HG03064 (cell line): ENCODE results near the gene MUSTN1.

Experiments used
- ATAC-seq: cut with Tn5 transposase; IDR thresholded peaks from one replicate; pipeline ENCODE4 v1.9.1; 2021; ENCODE audit warnings: low read depth; ENCODE audit not compliant: unreplicated experiment

Gene MUSTN1

GRCh38 chr3:52809662-52810377 lies 25.0 kb downstream of the MUSTN1 start:
- ATAC-seq: no peak

DNA sequence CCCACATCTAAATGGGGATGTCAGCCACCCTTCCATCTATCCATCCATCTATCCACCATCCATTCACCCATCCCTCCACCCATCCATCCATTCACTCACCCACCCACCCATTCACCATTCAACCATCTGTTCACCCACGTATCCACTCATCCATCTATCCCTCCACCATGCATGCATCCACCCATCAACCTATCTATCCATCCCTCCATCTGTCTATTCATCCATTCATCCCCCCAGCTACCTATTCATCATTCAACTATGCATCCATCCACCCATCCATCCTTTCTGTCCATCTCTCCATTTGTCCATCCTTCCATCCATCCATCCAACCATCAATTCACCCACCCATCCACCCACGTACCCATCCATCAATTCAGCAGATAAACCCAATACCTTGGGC lies 25.7 kb downstream of the MUSTN1 start:
- ATAC-seq: no peak

DNA sequence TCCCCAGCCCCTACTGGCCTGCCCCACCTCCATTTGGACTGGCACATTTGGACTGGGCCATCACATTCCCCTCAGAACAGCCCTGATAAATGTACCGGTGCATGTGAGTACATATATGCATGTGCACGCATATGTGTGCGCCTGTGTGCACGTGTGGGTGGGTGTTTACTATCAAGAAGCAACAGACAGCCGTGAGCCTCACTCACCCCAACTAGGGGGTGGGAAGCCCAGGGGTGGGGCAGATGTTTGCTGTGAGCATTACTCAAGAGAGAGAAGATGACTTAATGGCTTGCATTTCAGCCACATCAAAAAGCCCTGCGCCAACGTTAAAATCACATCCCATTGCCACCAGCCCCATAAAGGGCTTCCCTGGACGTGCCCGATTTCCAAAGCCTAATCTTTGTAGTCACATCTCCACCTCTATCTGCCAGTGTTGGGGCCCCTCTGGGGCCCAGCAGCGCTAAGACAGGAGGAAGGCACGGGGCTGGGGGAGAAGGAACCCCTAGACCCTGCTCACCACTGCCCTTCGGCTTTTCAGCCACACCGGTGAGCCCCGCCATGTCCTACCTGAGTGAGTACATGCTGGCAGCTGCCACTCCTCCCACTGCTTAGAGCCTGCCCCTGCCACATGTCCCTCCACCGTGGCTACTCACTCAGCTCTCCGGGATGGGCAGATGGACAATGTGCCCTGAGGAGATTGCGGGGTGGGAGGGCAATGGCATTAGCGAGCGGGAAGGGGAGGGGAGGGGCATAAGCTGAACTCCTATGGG lies 29.4 kb downstream of the MUSTN1 start:
- ATAC-seq: no peak

GRCh38 chr3:52801839-52802238 lies 33.0 kb downstream of the MUSTN1 start:
- ATAC-seq: no peak

GRCh38 chr3:52800079-52800478 lies 34.7 kb downstream of the MUSTN1 start:
- no peak for ATAC-seq

DNA sequence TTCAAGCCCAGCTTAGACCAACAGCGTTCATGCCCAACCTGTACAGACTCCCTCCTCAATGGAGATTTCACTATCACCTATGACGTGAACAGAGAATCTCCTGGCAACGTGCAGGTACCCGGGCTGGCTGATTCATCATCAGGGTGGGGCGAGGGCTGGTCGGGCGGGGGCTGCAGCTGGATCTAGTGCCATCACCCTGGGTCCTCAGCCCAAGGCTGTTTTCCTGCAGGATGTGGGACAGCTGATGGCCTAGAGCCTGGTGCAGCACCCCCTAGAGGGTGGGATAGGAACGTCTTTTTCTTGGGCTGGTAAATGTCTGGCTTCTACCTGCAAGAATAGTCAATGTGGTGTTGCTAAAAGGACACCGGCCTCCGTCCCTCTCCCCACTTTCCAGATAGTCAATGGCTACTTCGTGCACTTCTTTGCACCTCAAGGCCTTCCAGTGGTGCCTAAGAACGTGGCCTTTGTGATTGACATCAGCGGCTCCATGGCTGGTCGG lies 35.8 kb downstream of the MUSTN1 start:
- no peak for ATAC-seq

GRCh38 chr3:52798376-52798977 lies 36.3 kb downstream of the MUSTN1 start:
- no peak for ATAC-seq

GRCh38 chr3:52796411-52796810 lies 38.4 kb downstream of the MUSTN1 start:
- no peak for ATAC-seq

- ATAC-seq: no peak
Measured at GRCh38 chr3:52795298-52795900, 39.4 kb downstream of the MUSTN1 start.

DNA sequence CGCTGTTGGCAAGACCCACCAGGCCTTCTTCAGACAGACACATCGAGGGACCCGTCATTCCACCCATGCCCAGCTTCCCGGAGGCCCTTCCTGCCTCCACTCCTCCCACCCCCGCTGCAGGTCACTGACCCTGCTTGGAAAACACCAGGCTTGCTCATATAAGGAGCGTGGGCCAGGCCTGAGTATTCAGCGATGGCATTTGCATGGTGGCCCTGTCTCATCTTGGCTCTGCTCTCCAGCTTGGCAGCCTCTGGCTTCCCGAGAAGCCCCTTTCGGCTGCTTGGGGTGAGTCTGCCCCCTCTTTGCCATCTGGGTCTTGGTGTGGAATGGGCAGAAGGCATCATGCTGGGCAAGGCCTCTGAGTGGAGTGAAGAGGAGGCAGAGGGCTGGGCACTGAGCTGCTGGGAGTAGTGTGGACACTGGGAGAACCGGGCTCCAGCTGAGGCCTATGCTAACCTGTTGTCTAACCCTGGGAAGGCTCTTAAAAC lies 40.2 kb downstream of the MUSTN1 start, which contains the start of gene ITIH3:
TSS of gene ITIH3 (plus strand) at position 185 of the 488 bp plus-strand sequence. CDS start at position 193, 8 bp downstream.
- no peak for ATAC-seq

- ATAC-seq: no peak
Measured at GRCh38 chr3:52793702-52794611, 40.9 kb downstream of the MUSTN1 start.

DNA sequence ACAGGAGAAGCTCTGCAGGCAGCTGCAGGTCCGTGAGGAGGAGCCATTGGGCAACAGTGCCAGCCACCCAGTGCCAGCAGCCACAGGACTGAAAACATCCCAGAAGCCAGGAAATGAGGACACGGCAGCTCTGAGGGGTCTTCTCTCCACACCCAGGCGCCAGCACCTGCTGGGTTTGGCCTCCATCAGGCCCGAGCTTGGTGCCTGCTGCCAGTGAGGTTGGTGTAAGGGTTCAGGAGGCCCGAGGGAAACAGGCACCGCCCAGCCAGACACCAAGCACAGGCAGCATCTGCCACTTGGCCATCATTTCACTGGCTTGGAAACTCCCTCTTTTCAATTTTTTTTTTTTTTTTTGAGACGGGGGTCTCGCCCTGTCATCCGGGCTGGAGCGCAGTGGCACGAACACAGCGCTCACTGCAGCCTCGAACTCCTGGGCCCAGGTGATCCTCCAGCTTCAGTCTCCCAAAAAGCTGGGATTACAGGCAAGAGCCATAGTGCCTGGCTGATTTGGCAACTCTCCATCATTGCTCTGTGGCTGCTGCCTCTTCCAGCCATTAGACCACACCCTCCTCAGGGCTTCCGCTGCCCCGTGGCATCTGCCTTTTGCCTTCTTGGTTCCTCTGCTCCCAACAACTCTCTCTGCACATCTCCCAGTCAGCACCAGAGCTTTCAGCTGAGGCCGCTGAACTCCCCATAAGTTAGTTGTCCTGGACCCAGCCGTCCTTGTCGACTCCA lies 41.7 kb downstream of the MUSTN1 start:
- ATAC-seq: no peak

GRCh38 chr3:52792413-52792812 lies 42.4 kb downstream of the MUSTN1 start:
- ATAC-seq: no peak

DNA sequence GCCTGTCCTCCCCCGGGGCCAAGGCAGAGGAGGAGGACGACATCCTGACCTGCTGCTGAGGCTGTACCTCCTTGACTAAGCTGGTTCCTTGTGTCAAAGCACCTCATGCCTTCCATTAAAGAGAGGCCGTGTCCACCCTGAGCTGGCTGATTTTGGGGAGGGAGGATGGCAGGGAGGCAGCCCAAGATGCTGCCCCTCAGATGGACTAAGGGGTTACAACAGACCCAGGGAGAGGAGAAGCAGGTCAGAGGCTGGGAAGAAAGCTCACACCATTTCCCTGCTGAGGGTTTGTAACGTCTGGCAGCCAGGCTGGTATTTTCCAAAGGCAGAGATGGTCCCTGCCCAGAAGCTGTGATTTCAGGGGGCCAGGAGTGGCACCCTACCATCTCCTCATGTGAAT lies 42.9 kb downstream of the MUSTN1 start:
- no peak for ATAC-seq

- no peak for ATAC-seq
Measured at GRCh38 chr3:52791366-52791765, 43.5 kb downstream of the MUSTN1 start.

DNA sequence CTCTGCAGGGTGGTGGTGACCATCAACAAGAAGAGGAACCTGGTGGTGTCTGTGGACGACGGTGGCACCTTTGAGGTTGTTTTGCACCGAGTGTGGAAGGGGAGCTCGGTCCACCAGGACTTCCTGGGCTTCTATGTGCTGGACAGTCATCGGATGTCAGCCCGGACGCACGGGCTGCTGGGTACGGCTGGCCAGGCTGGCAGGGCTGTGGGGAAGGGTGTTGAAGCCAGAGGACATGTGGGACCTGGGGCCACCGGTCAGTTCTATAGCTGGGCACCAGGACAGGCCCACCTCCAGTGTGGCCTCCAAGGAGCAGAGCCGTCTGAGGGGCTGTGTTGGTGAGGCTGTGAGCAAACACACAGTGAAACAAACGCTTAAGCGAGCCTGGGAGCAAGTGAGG lies 44.1 kb downstream of the MUSTN1 start:
- ATAC-seq: no peak

- no peak for ATAC-seq
Measured at GRCh38 chr3:52790337-52790736, 44.5 kb downstream of the MUSTN1 start.

GRCh38 chr3:52789746-52790040 lies 45.1 kb downstream of the MUSTN1 start:
- no peak for ATAC-seq
